H9 (cell line): ENCODE results near the gene APBA2. TPM values are rescaled to one million over a fixed set of nuclear protein-coding genes. Genes with fewer than 3 reads are reported as not detected.

Source experiments
- DNase-seq: peaks from one replicate; pipeline ENCODE4 v3.0.0-alpha.2; 2017
- H2AFZ ChIP-seq: one replicate; pipeline ENCODE4 v1.6.1; 2013; ENCODE audit warnings: mild to moderate bottlenecking, low read length, control low read depth, moderate library complexity
- H2AK5ac ChIP-seq: 2 replicates; pipeline ENCODE4 v1.6.1; 2013; ENCODE audit warnings: low read length, control low read depth, mixed read lengths; ENCODE audit not compliant: insufficient read length
- H2BK120ac ChIP-seq: one replicate; pipeline ENCODE4 v1.6.1; 2013; ENCODE audit warnings: low read depth, mild to moderate bottlenecking, low read length, control low read depth, inconsistent platforms; ENCODE audit not compliant: poor library complexity, severe bottlenecking
- H2BK12ac ChIP-seq: 2 replicates; pipeline ENCODE4 v1.6.1; 2013; ENCODE audit warnings: low read length, control low read depth, mixed read lengths, low read depth; ENCODE audit not compliant: insufficient read length
- H2BK15ac ChIP-seq: 2 replicates; pipeline ENCODE4 v1.6.1; 2013; ENCODE audit warnings: low read depth, low read length, control low read depth
- H2BK20ac ChIP-seq: one replicate; pipeline ENCODE4 v1.6.1; 2013; ENCODE audit warnings: low read depth, mild to moderate bottlenecking, low read length, control low read depth, inconsistent platforms; ENCODE audit not compliant: poor library complexity, severe bottlenecking
- H2BK5ac ChIP-seq: 2 replicates; pipeline ENCODE4 v1.6.1; 2013; ENCODE audit warnings: low read length, control low read depth, mixed read lengths; ENCODE audit not compliant: insufficient read length
- H3K14ac ChIP-seq: 2 replicates; pipeline ENCODE4 v1.6.1; 2013; ENCODE audit warnings: low read length, control low read depth; ENCODE audit not compliant: insufficient read depth
- H3K18ac ChIP-seq: 2 replicates; pipeline ENCODE4 v1.6.1; 2013; ENCODE audit warnings: low read depth, mild to moderate bottlenecking, mixed read lengths, low read length, control low read depth; ENCODE audit not compliant: insufficient read length
- H3K23ac ChIP-seq: 2 replicates; pipeline ENCODE4 v1.6.1; 2013; ENCODE audit warnings: low read length, control low read depth, mixed read lengths, low read depth; ENCODE audit not compliant: insufficient read length
- H3K23me2 ChIP-seq: 2 replicates; pipeline ENCODE4 v1.6.1; 2013; ENCODE audit warnings: low read depth, mild to moderate bottlenecking, mixed read lengths, low read length, control low read depth; ENCODE audit not compliant: insufficient read length, poor library complexity, severe bottlenecking
- H3K27ac ChIP-seq: 2 replicates; pipeline ENCODE4 v1.5.1; 2013; ENCODE audit warnings: low read length, control low read depth, mixed read lengths, low read depth; ENCODE audit not compliant: insufficient read length
- H3K27me3 ChIP-seq: 2 replicates; pipeline ENCODE4 v1.6.1; 2013; ENCODE audit warnings: low read length, control low read depth, inconsistent platforms; ENCODE audit not compliant: insufficient read depth
- H3K4ac ChIP-seq: 2 replicates; pipeline ENCODE4 v1.6.1; 2013; ENCODE audit warnings: low read depth, mild to moderate bottlenecking, control low read depth, inconsistent platforms, low read length, moderate library complexity
- H3K4me1 ChIP-seq: 2 replicates; pipeline ENCODE4 v1.6.1; 2013; ENCODE audit warnings: low read length, control low read depth, inconsistent platforms; ENCODE audit not compliant: insufficient read depth
- H3K4me2 ChIP-seq: 2 replicates; pipeline ENCODE4 v1.6.1; 2013; ENCODE audit warnings: low read length, control low read depth, mixed read lengths; ENCODE audit not compliant: insufficient read length, insufficient read depth
- H3K56ac ChIP-seq: 2 replicates; pipeline ENCODE4 v1.6.1; 2013; ENCODE audit warnings: low read depth, mild to moderate bottlenecking, mixed read lengths, low read length, control low read depth; ENCODE audit not compliant: insufficient read length
- H3K79me1 ChIP-seq: 2 replicates; pipeline ENCODE4 v1.6.1; 2013; ENCODE audit warnings: low read depth, mild to moderate bottlenecking, moderate library complexity, low read length, control low read depth, inconsistent platforms; ENCODE audit not compliant: insufficient read depth, poor library complexity, severe bottlenecking
- H3K79me2 ChIP-seq: 2 replicates; pipeline ENCODE4 v1.6.1; 2013; ENCODE audit warnings: low read length, control low read depth, inconsistent platforms; ENCODE audit not compliant: insufficient read depth
- H3K9ac ChIP-seq: 2 replicates; pipeline ENCODE4 v1.6.1; 2013; ENCODE audit warnings: low read length, control low read depth, mixed read lengths; ENCODE audit not compliant: insufficient read length; ENCODE audit errors: extremely low read depth
- H3K9me3 ChIP-seq: one replicate; pipeline ENCODE4 v1.6.1; 2013; ENCODE audit warnings: low read depth, low read length, inconsistent platforms; ENCODE audit not compliant: control insufficient read depth
- H3T11ph ChIP-seq: one replicate; pipeline ENCODE4 v1.6.1; 2013; ENCODE audit warnings: mild to moderate bottlenecking, low read length, control low read depth, inconsistent platforms
- H4K20me1 ChIP-seq: one replicate; pipeline ENCODE4 v1.6.1; 2013; ENCODE audit not compliant: control insufficient read depth, insufficient read length, insufficient read depth
- H4K5ac ChIP-seq: 2 replicates; pipeline ENCODE4 v1.6.1; 2013; ENCODE audit warnings: low read depth, mild to moderate bottlenecking, mixed read lengths, low read length, control low read depth; ENCODE audit not compliant: insufficient read length
- H4K8ac ChIP-seq: replicated peaks from 2 replicates; pipeline ENCODE4 v1.6.1; 2013; ENCODE audit warnings: low read length, control low read depth, mixed read lengths, low read depth; ENCODE audit not compliant: insufficient read length
- H4K91ac ChIP-seq: 2 replicates; pipeline ENCODE4 v1.6.1; 2013; ENCODE audit warnings: low read depth, mild to moderate bottlenecking, moderate library complexity, mixed read lengths, low read length, control low read depth; ENCODE audit not compliant: insufficient read length
- H3K27ac Mint-ChIP-seq, 3 experiments: 2 replicates in 2 of 3; 3 replicates in 1 of 3; pipeline ENCODE4 v1.8.0; 2020 to 2021; ENCODE audit warnings: mixed read lengths in 3 of 3, mild to moderate bottlenecking in 1 of 3, moderate library complexity in 1 of 3
- H3K27me3 Mint-ChIP-seq: 2 replicates; pipeline ENCODE4 v1.8.0; 2021; ENCODE audit warnings: low read depth, mild to moderate bottlenecking, moderate library complexity, mixed read lengths
- H3K36me3 Mint-ChIP-seq, 3 experiments: 2 replicates in 2 of 3; 3 replicates in 1 of 3; pipeline ENCODE4 v1.8.0; 2020 to 2021; ENCODE audit warnings: low read depth in 3 of 3, mixed read lengths in 3 of 3; ENCODE audit not compliant: insufficient read depth in 1 of 3
- H3K4me1 Mint-ChIP-seq, 2 experiments: 2 replicates each; pipeline ENCODE4 v1.8.0; 2020; ENCODE audit warnings: mixed read lengths in 2 of 2
- H3K4me3 Mint-ChIP-seq, 2 experiments: 2 replicates in 1 of 2; 3 replicates in 1 of 2; pipeline ENCODE4 v1.8.0; 2020 to 2021; ENCODE audit warnings: mild to moderate bottlenecking in 2 of 2, mixed read lengths in 2 of 2, moderate library complexity in 1 of 2
- H3K9me3 Mint-ChIP-seq, 2 experiments: 2 replicates in 1 of 2; 3 replicates in 1 of 2; pipeline ENCODE4 v1.8.0; 2020; ENCODE audit warnings: mild to moderate bottlenecking in 2 of 2, mixed read lengths in 2 of 2, moderate library complexity in 1 of 2
- CTCF ChIP-seq: fragments of 200-600 bp; sonication (generic); conservative IDR thresholded peaks from 3 replicates; pipeline ENCODE4 v1.8.0; 2021; ENCODE audit warnings: antibody characterized with exemption, mild to moderate bottlenecking
- WGBS: extraction: QIAGEN DNeasy Blood & Tissue Kit; methylation state at CpG from one replicate; pipeline ENCODE4 v1.1.7; 2013; ENCODE audit warnings: missing lambda C conversion rate, low lambda C conversion rate, mixed read lengths; ENCODE audit not compliant: insufficient read length; ENCODE audit errors: extremely low coverage; 5-methylcytosine and 5-hydroxymethylcytosine counted together
- total RNA-seq: library from RNA; stranded (reverse); gene quantifications from 2 replicates; pipeline ENCODE4 v1.2.1, GENCODE V29; 2021

Gene APBA2
- total RNA-seq, 1 experiment from 2014 or later = 14.3 TPM

- H3K27ac ChIP-seq = no peak overlapping the region
- no peak overlapping the region for H4K91ac ChIP-seq
- TF ChIP-seq CTCF = no peak
Measured at GRCh38 chr15:29071882-29072273, 186.1 kb downstream of the APBA2 start.

More at GRCh38 chr15:29071882-29072273, 186.1 kb downstream of the APBA2 start:
- no peaks in the 10 kb centered on the region for H3K79me2 ChIP-seq
- H3K27ac Mint-ChIP-seq = no peak overlapping the region
- no peak overlapping the region for H4K8ac ChIP-seq
- H3K9me3 Mint-ChIP-seq = peaks cover 8 to 12% of the 10 kb centered on the region in 2 experiments; a peak in 4 of 5 replicates
- H3K4ac ChIP-seq = no peak overlapping the region
- H3K23me2 ChIP-seq = no peaks in the 10 kb centered on the region
- H3K27me3 Mint-ChIP-seq = no peaks in the 10 kb centered on the region; the same call in 1 of the 2 replicates
- H3K27me3 ChIP-seq = no peaks in the 10 kb centered on the region
- H2BK120ac ChIP-seq = no peak overlapping the region
- H4K20me1 ChIP-seq = no peaks in the 10 kb centered on the region
- no peak overlapping the region for H3K23ac ChIP-seq
- no peak for DNase-seq
- peaks cover 0 to 12% (median 2%) of the 10 kb centered on the region in 3 experiments; a peak in 3 of 7 replicates for H3K36me3 Mint-ChIP-seq
- peak overlapping the region; percentile 2 for H3K18ac ChIP-seq
- peaks cover 10 to 23% of the 10 kb centered on the region in 2 experiments for H3K4me1 Mint-ChIP-seq
- no peaks in the 10 kb centered on the region for H3K4me1 ChIP-seq
- H4K5ac ChIP-seq = no peak overlapping the region
- H2BK5ac ChIP-seq = no peak overlapping the region
- no peak overlapping the region for H2AFZ ChIP-seq
- no peak overlapping the region for H3T11ph ChIP-seq
- no peak overlapping the region for H3K4me2 ChIP-seq
- H3K9ac ChIP-seq = no peak overlapping the region
- no CpG with 5 or more reads among the region's 7 CpGs for WGBS
- no peak overlapping the region for H3K4me3 Mint-ChIP-seq
- no peaks in the 10 kb centered on the region for H3K79me1 ChIP-seq
- no peak overlapping the region for H3K56ac ChIP-seq
- no peak overlapping the region for H2AK5ac ChIP-seq
- no peak overlapping the region for H2BK20ac ChIP-seq
- no peak overlapping the region for H3K14ac ChIP-seq
- no peak overlapping the region for H2BK15ac ChIP-seq
- no peaks in the 10 kb centered on the region for H3K9me3 ChIP-seq
- H2BK12ac ChIP-seq = no peak overlapping the region
